ENCODE data around the gene ZSCAN21. TPM values are rescaled to one million over a fixed set of nuclear protein-coding genes. Genes with fewer than 3 reads are reported as not detected.
"Not testable (repeated sequence)": the region's sequence is repeated elsewhere in the genome, so short reads cannot be mapped to it uniquely, and the experiment has no call there.

Gene ZSCAN21
- total RNA-seq (10 to 100 TPM in 1 of 2 experiments, 1 to 10 TPM in 1; 8.3 to 10.5 TPM), polyA plus RNA-seq (10 to 100 TPM in 1 of 3 donors, 1 to 10 TPM in 2; 5.2 to 11.2 (median 8.2) TPM), total RNA-seq (5.4 to 15.6 (median 13.0) reads per million in 6 experiments)

GRCh38 chr7:100049441-100050291 is at the start of gene ZSCAN21:
Gene ZSCAN21 (plus strand): TSS chr7:100049774. CDS start chr7:100057007, 7,233 bp downstream.
- Mint-ChIP-seq H3K27me3 (no peaks in the 10 kb centered on the region), H3K36me3 (peaks cover 0 to 2% (median 0%) of the 10 kb centered on the region in 3 donors), H3K4me3 (peak within 1 kb of the TSS; percentile 88 to 98 (median 94)), H3K4me1 (peaks cover 8 to 26% (median 18%) of the 10 kb centered on the region in 4 donors), H3K9me3 (no peaks in the 10 kb centered on the region), H3K27ac (peak within 1 kb of the TSS; percentile 90 to 99 (median 98))
- POLR2A ChIA-PET, result interaction anchor here (0.6 to 1.6 kb wide), 13 partner anchors 9 to 491 kb away, joined by 3 to 7 read pairs (median 3); partner anchors contain the start of genes LAMTOR4, MBLAC1, ZKSCAN1 and ZNF655
- ATAC-seq, result peak; percentile 89 to 91
- DNase-seq, result peak; percentile 64 to 89 (median 76)

- no peaks in the 10 kb centered on the region for H3K36me3 Mint-ChIP-seq
- peaks cover 0 to 2% (median 0%) of the 10 kb centered on the region in 5 donors for H3K27me3 Mint-ChIP-seq
- peaks cover 9 to 17% (median 14%) of the 10 kb centered on the region in 4 donors for H3K4me1 Mint-ChIP-seq
- H3K4me3 Mint-ChIP-seq, result no peak overlapping the region
- H3K27ac Mint-ChIP-seq, result peak overlapping the region in 2 of 10 donors; percentile 20 to 63
- POLR2A ChIA-PET, result interaction anchor here (1.2 kb wide), 1 partner anchor 448 kb away, joined by 5 read pairs; the partner anchor contains the start of gene FAM200A
- H3K9me3 Mint-ChIP-seq, result no peaks in the 10 kb centered on the region
- no peak for ATAC-seq
- no peak for DNase-seq
Observed at GRCh38 chr7:100000239-100000638, 49.3 kb upstream of the ZSCAN21 start.

- ATAC-seq (no peak), DNase-seq (no peak)
- Mint-ChIP-seq H3K4me1 (peaks cover 0 to under 1% (median 0%) of the 10 kb centered on the region in 4 donors), H3K27ac (no peak overlapping the region), H3K4me3 (no peak overlapping the region), H3K27me3 (peaks cover 0 to 2% (median 0%) of the 10 kb centered on the region in 5 donors), H3K36me3 (no peaks in the 10 kb centered on the region), H3K9me3 (no peaks in the 10 kb centered on the region)
- POLR2A ChIA-PET, result interaction anchor here (0.7 to 2.5 kb wide), 2 partner anchors 11 to 75 kb away, joined by 3 to 8 read pairs; partner anchors contain the start of gene ZKSCAN1
Observed at GRCh38 chr7:100003711-100004661, 45.6 kb upstream of the ZSCAN21 start.

GRCh38 chr7:100007887-100008286 is 41.7 kb upstream of the ZSCAN21 start:
- Mint-ChIP-seq H3K27ac (no peak overlapping the region), H3K4me1 (peaks cover 0 to 2% (median 0%) of the 10 kb centered on the region in 4 donors), H3K4me3 (no peak overlapping the region), H3K36me3 (no peaks in the 10 kb centered on the region), H3K9me3 (no peaks in the 10 kb centered on the region), H3K27me3 (peaks cover 0 to 2% (median 0%) of the 10 kb centered on the region in 5 donors)
- ATAC-seq (no peak), DNase-seq (no peak)
- POLR2A ChIA-PET, result no interaction called here

GRCh38 chr7:100008525-100008924 is 41.0 kb upstream of the ZSCAN21 start:
- Mint-ChIP-seq H3K36me3 (no peaks in the 10 kb centered on the region), H3K27me3 (peaks cover 0 to 2% (median 0%) of the 10 kb centered on the region in 5 donors), H3K9me3 (no peaks in the 10 kb centered on the region), H3K4me1 (peaks cover 0 to 7% (median 2%) of the 10 kb centered on the region in 4 donors), H3K27ac (no peak overlapping the region), H3K4me3 (no peak overlapping the region)
- no peak for DNase-seq
- no peak for ATAC-seq
- POLR2A ChIA-PET, result interaction anchor here (0.5 to 0.7 kb wide), 2 partner anchors 113 to 368 kb away, joined by 3 to 5 read pairs; no protein-coding TSS in a partner anchor

- H3K9me3 Mint-ChIP-seq, result not testable (repeated sequence)
Observed at GRCh38 chr7:100009952-100010351, 39.6 kb upstream of the ZSCAN21 start.

GRCh38 chr7:100010901-100011300 is 38.7 kb upstream of the ZSCAN21 start:
- POLR2A ChIA-PET, result interaction anchor here (0.5 to 1.0 kb wide), 3 partner anchors 14 to 609 kb away, joined by 3 to 5 read pairs (median 3); no protein-coding TSS in a partner anchor
- DNase-seq (no peak), ATAC-seq (no peak)
- Mint-ChIP-seq H3K36me3 (no peaks in the 10 kb centered on the region), H3K9me3 (no peaks in the 10 kb centered on the region), H3K27ac (no peak overlapping the region), H3K4me3 (no peak overlapping the region), H3K27me3 (peaks cover 0 to 2% (median 0%) of the 10 kb centered on the region in 5 donors), H3K4me1 (peaks cover 0 to 16% (median 7%) of the 10 kb centered on the region in 4 donors)

More at GRCh38 chr7:100009952-100010351, 39.6 kb upstream of the ZSCAN21 start:
- H3K27ac Mint-ChIP-seq, H3K4me3 Mint-ChIP-seq, DNase-seq, ATAC-seq, H3K36me3 Mint-ChIP-seq, H3K27me3 Mint-ChIP-seq: not testable (repeated sequence)
- POLR2A ChIA-PET, result interaction anchor here (0.6 kb wide), 1 partner anchor 93 kb away, joined by 5 read pairs; no protein-coding TSS in a partner anchor
- H3K4me1 Mint-ChIP-seq, result peaks cover 0 to 11% (median 4%) of the 10 kb centered on the region in 4 donors

- peaks cover 0 to 2% (median 0%) of the 10 kb centered on the region in 5 donors for H3K27me3 Mint-ChIP-seq
- POLR2A ChIA-PET, result interaction anchor here (1.0 kb wide), 1 partner anchor 15 kb away, joined by 3 read pairs; no protein-coding TSS in a partner anchor
- peaks cover 6 to 22% (median 13%) of the 10 kb centered on the region in 4 donors for H3K4me1 Mint-ChIP-seq
- H3K27ac Mint-ChIP-seq, result peak overlapping the region in 1 of 10 donors; percentile 38
- H3K4me3 Mint-ChIP-seq, result no peak overlapping the region
- no peaks in the 10 kb centered on the region for H3K36me3 Mint-ChIP-seq
- H3K9me3 Mint-ChIP-seq, result no peaks in the 10 kb centered on the region
- ATAC-seq (no peak), DNase-seq (no peak)
Observed at GRCh38 chr7:100011516-100011915, 38.1 kb upstream of the ZSCAN21 start.

GRCh38 chr7:100012385-100013327 is 36.9 kb upstream of the ZSCAN21 start:
- Mint-ChIP-seq H3K27ac (peak overlapping the region in 4 of 10 donors; percentile 41 to 81 (median 65)), H3K4me1 (peaks cover 8 to 31% (median 21%) of the 10 kb centered on the region in 4 donors), H3K4me3 (peak overlapping the region in 1 of 10 donors; percentile 10)
- H3K36me3 Mint-ChIP-seq, ATAC-seq, H3K9me3 Mint-ChIP-seq, H3K27me3 Mint-ChIP-seq, DNase-seq, POLR2A ChIA-PET: not testable (repeated sequence)

- peak overlapping the region in 6 of 10 donors; percentile 24 to 81 (median 50) for H3K27ac Mint-ChIP-seq
- ATAC-seq, result no peak
- H3K4me1 Mint-ChIP-seq, result peaks cover 11 to 37% (median 27%) of the 10 kb centered on the region in 4 donors
- DNase-seq, result no peak
- peaks cover 0 to 5% (median 0%) of the 10 kb centered on the region in 3 donors for H3K36me3 Mint-ChIP-seq
- H3K9me3 Mint-ChIP-seq, result no peaks in the 10 kb centered on the region
- POLR2A ChIA-PET, result interaction anchor here (1.1 to 2.4 kb wide), 2 partner anchors 10 to 95 kb away, joined by 3 to 9 read pairs; partner anchors contain the start of gene TRIM4
- H3K4me3 Mint-ChIP-seq, result peak overlapping the region in 1 of 10 donors; percentile 10
- H3K27me3 Mint-ChIP-seq, result no peaks in the 10 kb centered on the region
Observed at GRCh38 chr7:100013328-100013676, 36.3 kb upstream of the ZSCAN21 start.
